Measurements from ENCODE around the gene UCHL3.

- TF ChIP-seq POLR2A (IDR thresholded peaks at IDR 0.05) = no peak
- TF ChIP-seq, protein P1, sequence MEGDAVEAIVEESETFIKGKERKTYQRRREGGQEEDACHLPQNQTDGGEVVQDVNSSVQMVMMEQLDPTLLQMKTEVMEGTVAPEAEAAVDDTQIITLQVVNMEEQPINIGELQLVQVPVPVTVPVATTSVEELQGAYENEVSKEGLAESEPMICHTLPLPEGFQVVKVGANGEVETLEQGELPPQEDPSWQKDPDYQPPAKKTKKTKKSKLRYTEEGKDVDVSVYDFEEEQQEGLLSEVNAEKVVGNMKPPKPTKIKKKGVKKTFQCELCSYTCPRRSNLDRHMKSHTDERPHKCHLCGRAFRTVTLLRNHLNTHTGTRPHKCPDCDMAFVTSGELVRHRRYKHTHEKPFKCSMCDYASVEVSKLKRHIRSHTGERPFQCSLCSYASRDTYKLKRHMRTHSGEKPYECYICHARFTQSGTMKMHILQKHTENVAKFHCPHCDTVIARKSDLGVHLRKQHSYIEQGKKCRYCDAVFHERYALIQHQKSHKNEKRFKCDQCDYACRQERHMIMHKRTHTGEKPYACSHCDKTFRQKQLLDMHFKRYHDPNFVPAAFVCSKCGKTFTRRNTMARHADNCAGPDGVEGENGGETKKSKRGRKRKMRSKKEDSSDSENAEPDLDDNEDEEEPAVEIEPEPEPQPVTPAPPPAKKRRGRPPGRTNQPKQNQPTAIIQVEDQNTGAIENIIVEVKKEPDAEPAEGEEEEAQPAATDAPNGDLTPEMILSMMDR (IDR thresholded peaks at IDR 0.05) = no peak
- no peak for TF ChIP-seq POLR2AphosphoS5 (IDR thresholded peaks at IDR 0.05)
These were observed 15.7 kb upstream of the UCHL3 start for GRCh38 chr13:75533861-75534260.

Data from suprapubic skin (tissue), 4 donors.